RWPE2 (cell line): ENCODE measurements around the gene EPS8L1.

Experiments
- ATAC-seq: fragments of 200-7000 bp; cut with Tn5 transposase; 3 replicates; pipeline ENCODE4 v1.9.1; 2021; ENCODE audit warnings: low read depth
- DNase-seq: peaks from one replicate; pipeline ENCODE4 v3.0.0-alpha.2; 2020; ENCODE audit warnings: low spot score
- H3K27ac ChIP-seq: fragments of 450-650 bp; 2 replicates; pipeline ENCODE4 v1.5.1; 2017; ENCODE audit warnings: mild to moderate bottlenecking; ENCODE audit not compliant: poor library complexity, severe bottlenecking
- H3K27me3 ChIP-seq: fragments of 250-450 bp; sonication (Bioruptor Pico); 2 replicates; pipeline ENCODE4 v1.5.1; 2021; ENCODE audit warnings: mild to moderate bottlenecking, moderate library complexity; ENCODE audit not compliant: insufficient read depth, poor library complexity, severe bottlenecking
- H3K36me3 ChIP-seq: fragments of 250-450 bp; sonication (Bioruptor Pico); 2 replicates; pipeline ENCODE4 v1.5.1; 2020; ENCODE audit warnings: low read depth, mild to moderate bottlenecking, moderate library complexity
- H3K4me1 ChIP-seq: fragments of 250-450 bp; sonication (Bioruptor Pico); 2 replicates; pipeline ENCODE4 v1.5.1; 2021; ENCODE audit warnings: mild to moderate bottlenecking, moderate library complexity; ENCODE audit not compliant: insufficient read depth, poor library complexity, severe bottlenecking
- H3K4me3 ChIP-seq: fragments of 250-450 bp; sonication (Bioruptor Pico); 2 replicates; pipeline ENCODE4 v1.5.1; 2021; ENCODE audit warnings: mild to moderate bottlenecking, moderate library complexity; ENCODE audit not compliant: severe bottlenecking
- H3K9me3 ChIP-seq: fragments of 250-450 bp; sonication (Bioruptor Pico); 2 replicates; pipeline ENCODE4 v1.5.1; 2021; ENCODE audit warnings: mild to moderate bottlenecking, moderate library complexity; ENCODE audit not compliant: severe bottlenecking
- TF ChIP-seq, protein P1 (sequence below): fragments of 450-650 bp; IDR thresholded peaks from one replicate; pipeline ENCODE4 v1.5.1; 2017; ENCODE audit warnings: mild to moderate bottlenecking, moderate library complexity; ENCODE audit not compliant: poor library complexity, severe bottlenecking

Gene EPS8L1

GRCh38 chr19:55096061-55096701 lies 20.5 kb downstream of the EPS8L1 start:
- TF ChIP-seq, protein P1, sequence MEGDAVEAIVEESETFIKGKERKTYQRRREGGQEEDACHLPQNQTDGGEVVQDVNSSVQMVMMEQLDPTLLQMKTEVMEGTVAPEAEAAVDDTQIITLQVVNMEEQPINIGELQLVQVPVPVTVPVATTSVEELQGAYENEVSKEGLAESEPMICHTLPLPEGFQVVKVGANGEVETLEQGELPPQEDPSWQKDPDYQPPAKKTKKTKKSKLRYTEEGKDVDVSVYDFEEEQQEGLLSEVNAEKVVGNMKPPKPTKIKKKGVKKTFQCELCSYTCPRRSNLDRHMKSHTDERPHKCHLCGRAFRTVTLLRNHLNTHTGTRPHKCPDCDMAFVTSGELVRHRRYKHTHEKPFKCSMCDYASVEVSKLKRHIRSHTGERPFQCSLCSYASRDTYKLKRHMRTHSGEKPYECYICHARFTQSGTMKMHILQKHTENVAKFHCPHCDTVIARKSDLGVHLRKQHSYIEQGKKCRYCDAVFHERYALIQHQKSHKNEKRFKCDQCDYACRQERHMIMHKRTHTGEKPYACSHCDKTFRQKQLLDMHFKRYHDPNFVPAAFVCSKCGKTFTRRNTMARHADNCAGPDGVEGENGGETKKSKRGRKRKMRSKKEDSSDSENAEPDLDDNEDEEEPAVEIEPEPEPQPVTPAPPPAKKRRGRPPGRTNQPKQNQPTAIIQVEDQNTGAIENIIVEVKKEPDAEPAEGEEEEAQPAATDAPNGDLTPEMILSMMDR: no peak
- Histone ChIP-seq H3K36me3 (peaks cover 17% of the 10 kb centered on the region), H3K27me3 (no peaks in the 10 kb centered on the region), H3K9me3 (no peaks in the 10 kb centered on the region), H3K4me1 (no peaks in the 10 kb centered on the region), H3K4me3 (no peak overlapping the region), H3K27ac (no peak overlapping the region)
- no peak for DNase-seq
- peak; percentile 37 for ATAC-seq

DNA sequence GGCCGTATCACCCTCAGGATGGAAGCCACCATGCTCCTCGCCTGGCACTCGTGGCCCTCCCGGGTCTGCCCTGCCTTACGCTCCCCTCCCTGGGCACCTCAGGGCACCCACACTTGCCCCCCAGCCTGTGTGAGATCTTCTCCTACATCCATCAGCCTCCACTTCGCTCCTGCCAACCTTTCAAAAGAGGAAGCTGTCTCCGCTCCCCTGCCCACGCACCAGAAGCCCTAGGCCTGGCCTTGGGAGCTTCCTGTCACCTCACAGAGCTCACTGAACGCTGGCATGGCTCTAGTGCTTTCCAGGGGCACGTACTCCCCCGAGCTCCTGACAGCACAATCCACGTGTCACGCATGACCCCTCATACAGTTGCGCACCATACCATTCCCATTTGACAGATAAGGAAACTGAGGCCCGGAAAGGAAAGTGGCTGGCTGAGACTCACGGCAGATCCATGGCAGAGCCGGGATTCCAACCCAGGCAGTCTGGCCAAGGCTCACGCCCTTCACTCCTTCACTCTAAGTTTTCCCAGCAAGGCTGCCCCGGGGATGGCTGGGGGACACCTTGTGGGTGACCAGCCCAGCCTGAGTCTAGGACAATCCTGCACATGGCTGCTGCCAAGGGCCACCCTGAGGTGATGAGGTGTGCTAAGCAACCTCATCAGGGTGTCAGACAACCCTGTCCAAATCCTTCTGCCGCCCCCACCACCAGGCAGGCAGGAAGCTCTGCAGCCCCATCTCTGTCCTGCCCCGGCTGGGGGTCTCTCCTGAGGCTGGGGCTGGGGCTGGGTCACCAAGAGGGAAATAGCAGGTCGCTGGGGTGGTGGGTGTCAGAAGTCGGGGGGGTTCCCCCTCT lies 22.4 kb downstream of the EPS8L1 start:
- no peak for ATAC-seq
- no peak overlapping the region for H3K27ac ChIP-seq
- peaks cover 24% of the 10 kb centered on the region for H3K36me3 ChIP-seq

GRCh38 chr19:55098716-55099556 lies 23.3 kb downstream of the EPS8L1 start:
- TF ChIP-seq, protein P1: no peak
- Histone ChIP-seq H3K9me3 (no peaks in the 10 kb centered on the region), H3K36me3 (peaks cover 29% of the 10 kb centered on the region), H3K4me3 (no peak overlapping the region), H3K4me1 (no peaks in the 10 kb centered on the region), H3K27me3 (no peaks in the 10 kb centered on the region), H3K27ac (no peak overlapping the region)
- DNase-seq (peak; percentile 52), ATAC-seq (no peak)

More for the DNA sequence above, 22.4 kb downstream of the EPS8L1 start:
- Histone ChIP-seq H3K4me1 (no peaks in the 10 kb centered on the region), H3K27me3 (no peaks in the 10 kb centered on the region), H3K9me3 (no peaks in the 10 kb centered on the region), H3K4me3 (no peak overlapping the region)
- TF ChIP-seq, protein P1: no peak
- peak; percentile 54 for DNase-seq

- Histone ChIP-seq H3K4me3 (no peak overlapping the region), H3K36me3 (peaks cover 23% of the 10 kb centered on the region), H3K27me3 (no peaks in the 10 kb centered on the region), H3K4me1 (no peaks in the 10 kb centered on the region), H3K27ac (no peak overlapping the region), H3K9me3 (no peaks in the 10 kb centered on the region)
- TF ChIP-seq, protein P1: no peak
- ATAC-seq (no peak), DNase-seq (no peak)
Measured at GRCh38 chr19:55099557-55100506, 24.2 kb downstream of the EPS8L1 start.
